ENCODE measurements around the gene LCA5.
"Not testable (repeated sequence)": the region's sequence is repeated elsewhere in the genome, so short reads cannot be mapped to it uniquely, and the experiment has no call there.

The LCA5 gene

GRCh38 chr6:79536585-79536953, 661 bp downstream of the LCA5 start:
- DNase-seq (ENCODE audit: extremely low read depth, low read depth): no peak
- TF ChIP-seq CTCF (IDR thresholded peaks at IDR 0.05; ENCODE audit: low read depth, low read length): no peak

- DNase-seq (ENCODE audit: extremely low read depth, low read depth): not testable (repeated sequence)
Measured at GRCh38 chr6:79529567-79529966, 7.7 kb downstream of the LCA5 start.

GRCh38 chr6:79526897-79527296, 10.3 kb downstream of the LCA5 start:
- no peak for TF ChIP-seq CTCF (IDR thresholded peaks at IDR 0.05; ENCODE audit: low read depth, low read length)
- no peak for DNase-seq (ENCODE audit: extremely low read depth, low read depth)

GRCh38 chr6:79525272-79526100, 11.7 kb downstream of the LCA5 start:
- TF ChIP-seq CTCF (IDR thresholded peaks at IDR 0.05; ENCODE audit: low read depth, low read length): no peak
- no peak for DNase-seq (ENCODE audit: extremely low read depth, low read depth)

GRCh38 chr6:79524065-79524464, 13.2 kb downstream of the LCA5 start:
- no peak for DNase-seq (ENCODE audit: extremely low read depth, low read depth)
- TF ChIP-seq CTCF (IDR thresholded peaks at IDR 0.05; ENCODE audit: low read depth, low read length): no peak

GRCh38 chr6:79522609-79523008, 14.6 kb downstream of the LCA5 start:
- no peak for TF ChIP-seq CTCF (IDR thresholded peaks at IDR 0.05; ENCODE audit: low read depth, low read length)
- DNase-seq (ENCODE audit: extremely low read depth, low read depth): no peak

- no peak for DNase-seq (ENCODE audit: extremely low read depth, low read depth)
- no peak for TF ChIP-seq CTCF (IDR thresholded peaks at IDR 0.05; ENCODE audit: low read depth, low read length)
Measured at GRCh38 chr6:79520534-79520933, 16.7 kb downstream of the LCA5 start.

- TF ChIP-seq CTCF (IDR thresholded peaks at IDR 0.05; ENCODE audit: low read depth, low read length): no peak
- DNase-seq (ENCODE audit: extremely low read depth, low read depth): no peak
Measured at GRCh38 chr6:79518842-79519241, 18.4 kb downstream of the LCA5 start.

All from AG09319 (cell line).